ENCODE measurements around the gene SLC1A4.

Gene SLC1A4

GRCh38 chr2:65019675-65020195 lies 30.5 kb downstream of the SLC1A4 start:
- TF ChIP-seq REST (IDR thresholded peaks at IDR 0.05; ENCODE audit: insufficient read depth in 1 of 2, low read depth in 2 of 2, low read length in 2 of 2) = no peak
- no peak for TF ChIP-seq POLR2AphosphoS5 (IDR thresholded peaks at IDR 0.05; ENCODE audit: low read depth, low read length)
- TF ChIP-seq TAF1 (IDR thresholded peaks at IDR 0.05; ENCODE audit: borderline replicate concordance, insufficient read depth, low read length) = no peak
- no peak for TF ChIP-seq SIN3A (IDR thresholded peaks at IDR 0.05; ENCODE audit: borderline replicate concordance, insufficient read depth, low read length)
- no peak for TF ChIP-seq FOXP2 (optimal IDR thresholded peaks at IDR 0.05; ENCODE audit: borderline replicate concordance, extremely low read depth, extremely low read length, insufficient read depth)

GRCh38 chr2:65020943-65021528 lies 31.8 kb downstream of the SLC1A4 start:
- TF ChIP-seq FOXP2 (optimal IDR thresholded peaks at IDR 0.05; ENCODE audit: borderline replicate concordance, extremely low read depth, extremely low read length, insufficient read depth) (no peak), SIN3A (IDR thresholded peaks at IDR 0.05; ENCODE audit: borderline replicate concordance, insufficient read depth, low read length) (no peak), TAF1 (IDR thresholded peaks at IDR 0.05; ENCODE audit: borderline replicate concordance, insufficient read depth, low read length) (no peak), REST (IDR thresholded peaks at IDR 0.05; ENCODE audit: insufficient read depth in 1 of 2, low read depth in 2 of 2, low read length in 2 of 2) (no peak), POLR2AphosphoS5 (IDR thresholded peaks at IDR 0.05; ENCODE audit: low read depth, low read length) (no peak)

- TF ChIP-seq REST (IDR thresholded peaks at IDR 0.05; ENCODE audit: insufficient read depth in 1 of 2, low read depth in 2 of 2, low read length in 2 of 2) (no peak), TAF1 (IDR thresholded peaks at IDR 0.05; ENCODE audit: borderline replicate concordance, insufficient read depth, low read length) (no peak), FOXP2 (optimal IDR thresholded peaks at IDR 0.05; ENCODE audit: borderline replicate concordance, extremely low read depth, extremely low read length, insufficient read depth) (no peak), POLR2AphosphoS5 (IDR thresholded peaks at IDR 0.05; ENCODE audit: low read depth, low read length) (no peak), SIN3A (IDR thresholded peaks at IDR 0.05; ENCODE audit: borderline replicate concordance, insufficient read depth, low read length) (no peak)
Observed at GRCh38 chr2:65021709-65022108, 32.5 kb downstream of the SLC1A4 start.

- no peak for TF ChIP-seq REST (IDR thresholded peaks at IDR 0.05; ENCODE audit: insufficient read depth in 1 of 2, low read depth in 2 of 2, low read length in 2 of 2)
- no peak for TF ChIP-seq TAF1 (IDR thresholded peaks at IDR 0.05; ENCODE audit: borderline replicate concordance, insufficient read depth, low read length)
- TF ChIP-seq POLR2AphosphoS5 (IDR thresholded peaks at IDR 0.05; ENCODE audit: low read depth, low read length) = no peak
- no peak for TF ChIP-seq FOXP2 (optimal IDR thresholded peaks at IDR 0.05; ENCODE audit: borderline replicate concordance, extremely low read depth, extremely low read length, insufficient read depth)
- TF ChIP-seq SIN3A (IDR thresholded peaks at IDR 0.05; ENCODE audit: borderline replicate concordance, insufficient read depth, low read length) = no peak
Observed at GRCh38 chr2:65022189-65022588, 33.0 kb downstream of the SLC1A4 start.
